Stomach (tissue), 9 donors: ENCODE data around the gene PTPRCAP. TPM values are rescaled to one million over a fixed set of nuclear protein-coding genes. Genes with fewer than 3 reads are reported as not detected.
"Not testable (repeated sequence)": the region's sequence is repeated elsewhere in the genome, so short reads cannot be mapped to it uniquely, and the experiment has no call there.

Source experiments
- DNase-seq, 2 donors: peaks; one replicate each; pipeline versions ENCODE4 v3.0.0 to v3.0.0-alpha.2; 2013 to 2019
- H3K27ac ChIP-seq, 5 donors: fragments of 200-600 bp in 4 of 5; sonication (generic) in 4 of 5; one replicate each; pipeline ENCODE4 v1.5.1; 2013 to 2019; ENCODE audit warnings: mild to moderate bottlenecking in 1 of 5, moderate library complexity in 1 of 5
- H3K27me3 ChIP-seq, 3 donors: fragments of 200-600 bp; sonication (generic); one replicate each; pipeline ENCODE4 v1.5.1; 2017 to 2019; ENCODE audit warnings: mixed run types in 1 of 3
- H3K36me3 ChIP-seq, 4 donors: fragments of 200-600 bp; sonication (generic); 1 replicate in 3 of 4; 2 replicates in 1 of 4; pipeline ENCODE4 v1.5.1; 2016 to 2019
- H3K4me1 ChIP-seq, 4 donors: fragments of 200-600 bp; sonication (generic); one replicate each; pipeline ENCODE4 v1.5.1; 2016 to 2019
- H3K4me3 ChIP-seq, 4 donors: fragments of 200-600 bp; sonication (generic) in 3 of 4; one replicate each; pipeline ENCODE4 v1.5.1; 2016 to 2019; ENCODE audit warnings: mild to moderate bottlenecking in 1 of 4
- H3K9me3 ChIP-seq, 4 donors: fragments of 200-600 bp; sonication (generic); one replicate each; pipeline ENCODE4 v1.5.1; 2016 to 2019
- EP300 ChIP-seq: sonication (generic); formaldehyde crosslinking; IDR thresholded peaks from one replicate; pipeline ENCODE4 v1.6.1; 2017; ENCODE audit warnings: antibody characterized with exemption
- POLR2A ChIP-seq, 4 donors: fragments of 450-650 bp; IDR thresholded peaks; one replicate each; pipeline ENCODE4 v1.6.1; 2016; ENCODE audit warnings: antibody characterized with exemption in 4 of 4, control low read depth in 2 of 4, mild to moderate bottlenecking in 1 of 4, moderate library complexity in 1 of 4
- POLR2AphosphoS5 ChIP-seq, 3 donors: sonication (generic); formaldehyde crosslinking; IDR thresholded peaks; one replicate each; pipeline ENCODE4 v1.6.1; 2016; ENCODE audit warnings: antibody characterized with exemption in 3 of 3
- WGBS, 5 donors: extraction: QIAGEN DNeasy Blood & Tissue Kit in 3 of 5; methylation state at CpG; one replicate each; pipeline versions ENCODE4 v1.1.5 to v1.1.7; 2013 to 2018; 5-methylcytosine and 5-hydroxymethylcytosine counted together
- intact Hi-C: fragments of 100-400 bp; cut with DNase I; formaldehyde crosslinking; loops from one replicate; pipeline ENCODE4 v1.15.1; 2023; ENCODE audit warnings: low total_unique reads
- polyA plus RNA-seq, 3 donors: library from polyadenylated mRNA; stranded (reverse); fragments of 200-250 nt; gene quantifications; one replicate each; pipeline ENCODE4 v1.2.3, GENCODE V29; 2013
- total RNA-seq, 5 donors: library from RNA; depleted of rRNA; stranded (reverse); fragments of >200 nt; gene quantifications; one replicate each; pipeline versions ENCODE4 v1.1.0 to v1.2.3, GENCODE V29; 2014 to 2016
- TF ChIP-seq, protein P1 (sequence below), 7 experiments: fragments of 450-650 bp in 4 of 7; fragments of 200-600 bp in 3 of 7; sonication (generic) in 3 of 7; IDR thresholded peaks; one replicate each; pipeline ENCODE4 v1.5.1; 2016 to 2019; ENCODE audit warnings: antibody characterized with exemption in 7 of 7, control low read depth in 2 of 7, mild to moderate bottlenecking in 1 of 7
- donor health status: healthy with polysubstance abuse.
- donor health status: Bipolar disorder and iron deficiency.
- donor health status: healthy.

PTPRCAP gene
- total and polyA plus RNA-seq, 8 donors, result 1.7 to 25.3 (median 9.9) TPM; not detected in 2

DNA sequence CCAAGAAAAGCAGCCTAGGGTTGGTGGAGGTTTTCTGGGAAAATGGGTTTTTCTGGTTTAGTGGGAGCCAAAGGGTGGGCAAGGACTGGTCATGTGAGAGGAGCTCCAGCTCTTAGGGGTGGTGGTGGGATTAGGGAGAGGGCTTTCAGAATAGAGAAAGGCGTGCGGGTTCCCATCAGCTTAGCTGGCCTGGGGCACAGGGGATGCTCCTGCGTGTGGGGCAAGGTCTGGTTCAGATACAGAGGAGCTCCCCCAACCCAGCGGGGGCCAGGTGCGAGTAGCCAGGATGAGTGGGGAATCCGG, 30.9 kb upstream of the PTPRCAP start:
- DNase-seq, result no peak
- Histone ChIP-seq H3K36me3 (peaks cover 0 to 5% (median 2%) of the 10 kb centered on the region in 4 donors), H3K9me3 (no peaks in the 10 kb centered on the region), H3K4me1 (peaks cover 37 to 58% (median 55%) of the 10 kb centered on the region in 4 donors), H3K27ac (peak overlapping the region; percentile 85 to 96 (median 92)), H3K27me3 (no peaks in the 10 kb centered on the region), H3K4me3 (peak overlapping the region; percentile 82 to 95 (median 88))
- WGBS, 5 donors, result 0 to 7% (median 2%) methylated on average over 3 to 6 of the region's 6 CpGs
- no peak for TF ChIP-seq POLR2A (IDR thresholded peaks at IDR 0.05)
- TF ChIP-seq POLR2AphosphoS5 (IDR thresholded peaks at IDR 0.05), result no peak
- TF ChIP-seq EP300, result no peak
- TF ChIP-seq, protein P1, sequence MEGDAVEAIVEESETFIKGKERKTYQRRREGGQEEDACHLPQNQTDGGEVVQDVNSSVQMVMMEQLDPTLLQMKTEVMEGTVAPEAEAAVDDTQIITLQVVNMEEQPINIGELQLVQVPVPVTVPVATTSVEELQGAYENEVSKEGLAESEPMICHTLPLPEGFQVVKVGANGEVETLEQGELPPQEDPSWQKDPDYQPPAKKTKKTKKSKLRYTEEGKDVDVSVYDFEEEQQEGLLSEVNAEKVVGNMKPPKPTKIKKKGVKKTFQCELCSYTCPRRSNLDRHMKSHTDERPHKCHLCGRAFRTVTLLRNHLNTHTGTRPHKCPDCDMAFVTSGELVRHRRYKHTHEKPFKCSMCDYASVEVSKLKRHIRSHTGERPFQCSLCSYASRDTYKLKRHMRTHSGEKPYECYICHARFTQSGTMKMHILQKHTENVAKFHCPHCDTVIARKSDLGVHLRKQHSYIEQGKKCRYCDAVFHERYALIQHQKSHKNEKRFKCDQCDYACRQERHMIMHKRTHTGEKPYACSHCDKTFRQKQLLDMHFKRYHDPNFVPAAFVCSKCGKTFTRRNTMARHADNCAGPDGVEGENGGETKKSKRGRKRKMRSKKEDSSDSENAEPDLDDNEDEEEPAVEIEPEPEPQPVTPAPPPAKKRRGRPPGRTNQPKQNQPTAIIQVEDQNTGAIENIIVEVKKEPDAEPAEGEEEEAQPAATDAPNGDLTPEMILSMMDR (IDR thresholded peaks at IDR 0.05), result no peak
- intact Hi-C loops, result no loop called here

DNA sequence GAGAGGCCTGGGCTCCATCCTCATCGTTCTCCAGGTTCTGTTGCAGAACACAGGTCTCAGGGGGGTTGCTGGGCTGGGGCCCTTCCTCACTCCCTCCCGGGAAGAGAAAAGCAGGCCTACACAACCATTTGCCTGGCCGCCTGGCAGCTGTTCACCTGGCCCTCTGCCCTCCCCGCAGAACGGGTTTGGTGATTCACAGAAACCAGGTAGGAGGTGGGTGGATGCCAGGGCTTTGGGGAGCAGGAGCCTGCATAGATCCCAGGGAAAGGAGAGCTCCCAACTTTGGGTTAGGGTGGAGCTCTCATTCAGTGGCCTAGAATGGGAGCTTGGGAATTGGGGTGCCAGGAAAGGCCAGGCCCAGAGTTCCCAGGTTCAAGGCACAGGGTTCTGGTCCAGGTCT, 30.6 kb upstream of the PTPRCAP start:
- 7 to 24% (median 12%) methylated on average over 5 of the region's 5 CpGs; no CpG with 5 or more reads in 1 of the 5 donors for WGBS, 5 donors
- H3K4me1 ChIP-seq, result peaks cover 37 to 58% (median 55%) of the 10 kb centered on the region in 4 donors
- peak overlapping the region; percentile 82 to 95 (median 88) for H3K4me3 ChIP-seq
- H3K36me3 ChIP-seq, result peaks cover 0 to 5% (median 2%) of the 10 kb centered on the region in 4 donors
- peak; percentile 83 to 96 for DNase-seq
- peak overlapping the region; percentile 85 to 96 (median 92) for H3K27ac ChIP-seq
- intact Hi-C loops, result no loop called here
- H3K9me3 ChIP-seq, result no peaks in the 10 kb centered on the region
- TF ChIP-seq POLR2AphosphoS5 (IDR thresholded peaks at IDR 0.05) (peak in 2 of 3 donors; percentile 77 to 83), EP300 (no peak)
- H3K27me3 ChIP-seq, result no peaks in the 10 kb centered on the region

DNA sequence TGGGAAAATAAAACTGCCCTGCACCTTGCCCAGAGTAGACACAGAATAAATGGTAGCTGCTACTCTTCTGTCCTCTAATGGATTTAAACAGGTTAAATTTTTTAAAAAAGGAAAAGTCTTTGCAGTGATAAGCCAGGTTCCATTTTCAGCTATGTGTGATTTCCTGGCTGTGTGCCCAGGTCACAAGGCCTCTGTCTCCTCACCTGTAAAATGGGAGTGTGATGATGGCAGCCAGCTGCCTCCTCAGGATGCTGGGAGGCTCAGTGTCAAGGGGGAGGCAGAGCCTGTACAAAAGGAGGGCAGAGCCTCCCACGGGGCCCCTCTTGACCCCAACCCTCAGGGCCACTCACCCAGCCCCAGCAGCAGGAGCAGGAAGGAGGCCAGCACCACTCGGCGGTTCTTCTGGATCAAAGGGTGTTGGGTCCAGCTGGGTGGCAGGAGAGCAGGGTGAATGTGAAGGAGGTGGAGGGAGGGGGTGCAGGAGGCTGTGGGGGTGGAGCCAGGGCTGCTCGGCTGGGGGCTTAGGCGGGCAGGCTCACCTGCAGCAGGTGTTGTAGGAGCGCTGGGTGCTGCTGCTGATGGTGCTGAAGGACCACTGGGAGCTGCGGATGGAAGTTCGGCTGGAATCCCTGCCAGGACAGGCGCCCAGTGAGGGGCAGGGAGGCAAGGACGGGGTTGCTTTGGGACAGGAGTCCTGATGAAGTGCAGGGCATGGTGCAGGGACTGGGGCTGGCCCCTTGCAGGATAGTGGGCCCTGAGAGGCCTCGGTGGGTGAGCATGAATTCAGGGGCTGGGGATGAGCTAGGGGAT, 29.7 kb upstream of the PTPRCAP start:
- DNase-seq, result no peak
- Histone ChIP-seq H3K36me3 (peaks cover 0 to 5% (median 2%) of the 10 kb centered on the region in 4 donors), H3K27ac (peak overlapping the region; percentile 85 to 96 (median 94)), H3K4me1 (peaks cover 37 to 58% (median 55%) of the 10 kb centered on the region in 4 donors), H3K27me3 (no peaks in the 10 kb centered on the region), H3K9me3 (no peaks in the 10 kb centered on the region), H3K4me3 (peak overlapping the region in 3 of 4 donors; percentile 82 to 95 (median 91))
- no peak for TF ChIP-seq POLR2A (IDR thresholded peaks at IDR 0.05)
- TF ChIP-seq, protein P1 (IDR thresholded peaks at IDR 0.05), result no peak
- TF ChIP-seq EP300, result no peak
- no peak for TF ChIP-seq POLR2AphosphoS5 (IDR thresholded peaks at IDR 0.05)
- intact Hi-C loops, result no loop called here
- 36 to 57% (median 48%) methylated on average over 10 to 11 of the region's 11 CpGs for WGBS, 5 donors

DNA sequence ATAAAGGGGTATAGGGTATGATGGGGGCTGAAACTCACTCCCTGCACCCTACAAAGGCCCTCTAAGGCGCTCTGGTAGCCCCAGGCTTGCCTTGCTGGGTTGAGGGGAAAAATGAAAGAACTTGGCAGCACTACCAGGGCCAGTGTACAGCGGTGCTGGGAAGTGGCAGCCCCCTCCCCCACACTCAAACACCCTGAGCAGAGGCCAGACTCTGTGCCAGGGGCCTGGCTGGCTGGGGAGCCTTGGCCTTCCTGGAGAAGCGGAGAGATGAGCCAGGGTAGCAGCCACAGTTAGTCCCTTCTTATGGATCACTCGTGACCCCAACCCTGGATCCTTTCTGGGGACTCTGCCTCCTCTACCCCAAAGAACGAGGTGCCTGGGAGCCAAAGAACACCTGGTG, 28.9 kb upstream of the PTPRCAP start:
- DNase-seq, result no peak
- 60 to 81% (median 72%) methylated on average over 4 to 5 of the region's 5 CpGs for WGBS, 5 donors

DNA sequence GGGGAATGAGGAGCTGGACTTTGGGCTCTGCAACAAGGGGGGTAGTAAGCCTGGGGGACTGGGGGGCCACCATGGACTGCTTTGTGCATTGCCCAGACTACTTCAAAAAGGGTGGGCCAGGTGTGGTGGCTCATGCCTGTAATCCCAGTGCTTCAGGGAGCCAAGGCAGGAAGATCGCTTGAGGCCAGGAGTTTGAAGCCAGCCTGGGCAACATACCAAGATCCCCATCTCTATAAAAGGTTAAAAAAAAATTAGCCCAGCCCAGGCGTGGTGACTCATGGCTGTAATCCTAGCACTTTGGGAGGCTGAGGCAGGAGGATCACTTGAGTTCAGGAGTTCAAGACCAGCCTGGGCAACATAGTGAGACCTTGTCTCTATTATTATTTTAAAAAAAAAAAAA, 28.0 kb upstream of the PTPRCAP start:
- H3K36me3 ChIP-seq, intact Hi-C loops, DNase-seq, H3K9me3 ChIP-seq, H3K27me3 ChIP-seq: not testable (repeated sequence)
- Histone ChIP-seq H3K4me3 (peak overlapping the region in 3 of 4 donors; percentile 54 to 64 (median 56)), H3K4me1 (peaks cover 37 to 58% (median 55%) of the 10 kb centered on the region in 4 donors), H3K27ac (peak overlapping the region; percentile 90 to 98 (median 95))
- WGBS, 5 donors, result 40 to 56% (median 45%) methylated on average over 2 of the region's 2 CpGs

More for the DNA sequence above, 28.9 kb upstream of the PTPRCAP start:
- Histone ChIP-seq H3K27me3 (no peaks in the 10 kb centered on the region), H3K36me3 (peaks cover 0 to 5% (median 2%) of the 10 kb centered on the region in 4 donors), H3K9me3 (no peaks in the 10 kb centered on the region), H3K27ac (peak overlapping the region; percentile 90 to 98 (median 95)), H3K4me1 (peaks cover 37 to 58% (median 55%) of the 10 kb centered on the region in 4 donors), H3K4me3 (no peak overlapping the region)
- intact Hi-C loops, result no loop called here
- TF ChIP-seq EP300 (no peak), POLR2AphosphoS5 (IDR thresholded peaks at IDR 0.05) (no peak), POLR2A (IDR thresholded peaks at IDR 0.05) (no peak)
- TF ChIP-seq, protein P1 (IDR thresholded peaks at IDR 0.05), result no peak
